ENCODE data around the gene USP32.

- TF ChIP-seq CTCF (IDR thresholded peaks at IDR 0.05) (no peak), POLR2A (IDR thresholded peaks at IDR 0.05) (no peak)
Observed at GRCh38 chr17:60156746-60157145, 235.2 kb downstream of the USP32 start.
